ENCODE results near the gene KRTAP9-4. TPM values are rescaled to one million over a fixed set of nuclear protein-coding genes. Genes with fewer than 3 reads are reported as not detected.

Gene KRTAP9-4
- total and polyA plus RNA-seq, 2 donors (not counting 3 experiments of a cell fraction or from before 2014, with no cell fraction given): not detected

- Histone ChIP-seq H3K9ac (replicated peaks; ENCODE audit: extremely low read depth, insufficient read depth, low read length) (no peak overlapping the region), H3K4me2 (ENCODE audit: insufficient read depth, low read length) (no peak overlapping the region), H3K4me3 (replicated peaks in 1 of 3; ENCODE audit: insufficient read depth in 1 of 3, low read depth in 1 of 3, low read length in 3 of 3) (no peak overlapping the region), H3K9me3 (replicated peaks; ENCODE audit: control insufficient read depth, insufficient read depth, low read length) (no peaks in the 10 kb centered on the region), H3K36me3 (ENCODE audit: control insufficient read depth in 2 of 2, extremely low read depth in 1 of 2, insufficient read depth in 2 of 2, low read length in 2 of 2) (no peaks in the 10 kb centered on the region), H3K27ac (ENCODE audit: insufficient read depth, low read depth, low read length) (no peak overlapping the region), H4K20me1 (replicated peaks; ENCODE audit: control insufficient read depth, extremely low read depth, insufficient read depth, low read length) (no peaks in the 10 kb centered on the region), H3K27me3 (ENCODE audit: control insufficient read depth in 2 of 2, insufficient read depth in 2 of 2, low read length in 2 of 2) (no peaks in the 10 kb centered on the region), H3K4me1 (ENCODE audit: control insufficient read depth, extremely low read depth, insufficient read depth, low read length) (no peaks in the 10 kb centered on the region), H2AFZ (ENCODE audit: low read depth, low read length) (no peak overlapping the region), H3K9me1 (replicated peaks; ENCODE audit: control insufficient read depth, extremely low read depth, insufficient read depth, low read length) (no peaks in the 10 kb centered on the region), H3K79me2 (ENCODE audit: control insufficient read depth, insufficient read depth, low read length) (no peaks in the 10 kb centered on the region)
- CTCF ChIA-PET: no interaction called here
- dilution Hi-C loops (cut with MboI; ENCODE audit: extremely low pct_ligation_motif_present, low sequenced_read_pairs): no loop called here
- POLR2A ChIA-PET: no interaction called here
- TF ChIP-seq CTCF (IDR thresholded peaks at IDR 0.05; ENCODE audit: extremely low read depth in 1 of 2, insufficient read depth in 1 of 2, low read depth in 1 of 2, low read length in 2 of 2): no peak
- no peak for TF ChIP-seq POLR2A (IDR thresholded peaks at IDR 0.05; ENCODE audit: low read depth, low read length)
- no peak for TF ChIP-seq EZH2 (IDR thresholded peaks at IDR 0.05; ENCODE audit: borderline replicate concordance, low read depth, low read length, severe bottlenecking)
- no peak for TF ChIP-seq POLR2AphosphoS5 (IDR thresholded peaks at IDR 0.05; ENCODE audit: insufficient read depth, low read depth, low read length)
- TF ChIP-seq FOS (IDR thresholded peaks at IDR 0.05; ENCODE audit: borderline replicate concordance, insufficient read depth, low read length): no peak
- no peak for TF ChIP-seq GATA2 (IDR thresholded peaks at IDR 0.05; ENCODE audit: insufficient read depth, insufficient read length, low read depth, low read length)
- no peak for TF ChIP-seq MAX (IDR thresholded peaks at IDR 0.05; ENCODE audit: insufficient read depth, insufficient read length)
- TF ChIP-seq MYC (IDR thresholded peaks at IDR 0.05; ENCODE audit: low read depth, low read length): no peak
- TF ChIP-seq JUN (IDR thresholded peaks at IDR 0.05; ENCODE audit: borderline replicate concordance, insufficient read depth, insufficient read length, low read depth): no peak
- intact Hi-C loops (cut with micrococcal nuclease): no loop called here
- no TSS peak for BruUV-seq (replicated peaks)
- no peak for FAIRE-seq
- DNase-seq (ENCODE audit: low read depth, low spot score): peak; percentile 0
These were observed 1.8 kb downstream of the KRTAP9-4 start for GRCh38 chr17:41251261-41251660.
